ENCODE results near the gene ZNF275.
A peak's percentile ranks its signal among the peaks of the same experiment; 100 is the strongest.
"Not testable (repeated sequence)": the region's sequence is repeated elsewhere in the genome, so short reads cannot be mapped to it uniquely, and the experiment has no call there.

Gene ZNF275

GRCh38 chrX:153388722-153389459 is 54.9 kb downstream of the ZNF275 start:
- DNase-seq: no peak

GRCh38 chrX:153389460-153389768 is 55.5 kb downstream of the ZNF275 start:
- not testable (repeated sequence) for DNase-seq

- DNase-seq: no peak
Measured at GRCh38 chrX:153392642-153393321, 58.8 kb downstream of the ZNF275 start.

GRCh38 chrX:153394612-153395011 is 60.7 kb downstream of the ZNF275 start:
- no peak for DNase-seq

- DNase-seq: no peak
Measured at GRCh38 chrX:153395613-153396319, 61.8 kb downstream of the ZNF275 start.

- no peak for DNase-seq
Measured at GRCh38 chrX:153396320-153397195, 62.6 kb downstream of the ZNF275 start.

- DNase-seq: no peak
Measured at GRCh38 chrX:153397256-153397960, 63.5 kb downstream of the ZNF275 start.

- DNase-seq: no peak
Measured at GRCh38 chrX:153398275-153398960, 64.5 kb downstream of the ZNF275 start.

GRCh38 chrX:153400146-153401132 is 66.5 kb downstream of the ZNF275 start:
- peak; percentile 10 for DNase-seq

GRCh38 chrX:153401133-153401764 is 67.3 kb downstream of the ZNF275 start, which contains the start of gene PNMA6E:
PNMA6E (minus strand) TSS chrX:153401350; CDS start chrX:153398849, 2,501 bp downstream.
- no peak for DNase-seq
